Stomach smooth muscle (tissue), 2 donors: Measurements from ENCODE around the gene TP53I11.

Source experiments
- H3K27ac ChIP-seq: one replicate; pipeline ENCODE4 v1.7.0; 2013; ENCODE audit warnings: mild to moderate bottlenecking, low read length, inconsistent platforms
- H3K27me3 ChIP-seq, 2 donors: one replicate each; pipeline ENCODE4 v1.7.0; 2013; ENCODE audit warnings: low read length in 2 of 2; ENCODE audit not compliant: insufficient read depth in 2 of 2, control insufficient read depth in 1 of 2
- H3K36me3 ChIP-seq, 2 donors: one replicate each; pipeline ENCODE4 v1.7.0; 2013; ENCODE audit warnings: low read length in 2 of 2; ENCODE audit not compliant: control insufficient read depth in 2 of 2, insufficient read depth in 2 of 2
- H3K4me1 ChIP-seq: one replicate; pipeline ENCODE4 v1.7.0; 2013; ENCODE audit warnings: low read length; ENCODE audit not compliant: control insufficient read depth, insufficient read depth
- H3K4me3 ChIP-seq, 2 donors: one replicate each; pipeline ENCODE4 v1.7.0; 2013; ENCODE audit warnings: low read length in 2 of 2
- H3K9ac ChIP-seq, 2 donors: one replicate each; pipeline ENCODE4 v1.7.0; 2013; ENCODE audit warnings: low read length in 2 of 2, mild to moderate bottlenecking in 1 of 2
- H3K9me3 ChIP-seq, 2 donors: one replicate each; pipeline ENCODE4 v1.7.0; 2013; ENCODE audit warnings: low read length in 2 of 2; ENCODE audit not compliant: control insufficient read depth in 2 of 2
- donor health status: healthy.
- donor health status: Pancreatic carcinoma.

TP53I11 gene

GRCh38 chr11:44978274-44978960 is 27.7 kb upstream of the TP53I11 start:
- Histone ChIP-seq H3K27ac (no peak overlapping the region), H3K9me3 (no peaks in the 10 kb centered on the region), H3K36me3 (no peaks in the 10 kb centered on the region), H3K4me3 (no peak overlapping the region), H3K9ac (no peak overlapping the region), H3K4me1 (peaks cover 6% of the 10 kb centered on the region), H3K27me3 (no peaks in the 10 kb centered on the region)

DNA sequence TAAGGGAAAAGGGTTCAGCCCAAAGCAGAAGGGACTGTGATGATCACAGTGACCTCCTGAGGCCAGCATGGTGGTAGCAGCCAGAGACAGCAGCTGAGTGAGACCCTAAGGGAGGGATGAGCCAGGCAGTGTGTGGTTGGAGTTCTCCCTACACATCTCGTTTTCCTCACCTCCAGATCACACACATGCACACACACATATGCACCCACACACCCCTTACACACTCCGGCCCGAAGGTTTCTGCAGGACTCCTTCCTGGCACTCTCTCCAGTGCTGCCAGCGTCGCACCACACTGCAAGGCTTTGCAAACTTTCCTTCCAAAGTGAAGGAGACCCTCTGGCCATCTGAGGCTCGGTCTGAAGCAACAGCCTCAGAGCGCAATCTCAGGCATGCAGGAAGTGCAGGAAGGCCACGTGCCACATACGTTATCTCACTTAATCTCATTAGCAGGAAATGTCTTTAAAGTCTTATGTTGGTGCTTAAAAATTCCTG is 26.9 kb upstream of the TP53I11 start:
- Histone ChIP-seq H3K4me3 (no peak overlapping the region), H3K27me3 (no peaks in the 10 kb centered on the region), H3K36me3 (no peaks in the 10 kb centered on the region), H3K4me1 (peaks cover 6% of the 10 kb centered on the region), H3K9ac (no peak overlapping the region), H3K9me3 (no peaks in the 10 kb centered on the region), H3K27ac (no peak overlapping the region)

DNA sequence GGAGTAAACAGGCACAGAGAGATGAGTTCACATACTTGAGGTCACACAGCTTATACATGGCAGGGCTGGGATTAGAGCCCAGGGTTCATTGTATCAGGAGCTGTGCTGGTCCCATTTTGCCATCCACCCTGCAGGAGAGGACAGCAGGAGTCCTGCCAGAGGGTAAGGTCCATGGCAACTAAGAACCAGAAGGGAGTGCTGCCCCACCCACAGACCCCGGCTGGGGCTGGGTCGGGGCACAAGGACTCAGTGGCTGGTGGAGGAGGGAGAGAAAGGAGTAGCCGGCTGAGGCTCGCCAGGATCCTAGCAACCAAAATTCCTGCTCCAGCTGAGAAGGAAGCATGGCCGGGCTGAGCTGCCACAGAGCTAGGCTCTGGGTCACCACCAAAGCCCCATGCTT is 25.9 kb upstream of the TP53I11 start:
- H3K4me3 ChIP-seq = no peak overlapping the region
- no peak overlapping the region for H3K27ac ChIP-seq
- H3K36me3 ChIP-seq = no peaks in the 10 kb centered on the region
- no peaks in the 10 kb centered on the region for H3K27me3 ChIP-seq
- H3K9me3 ChIP-seq = no peaks in the 10 kb centered on the region
- H3K9ac ChIP-seq = no peak overlapping the region
- peaks cover 6% of the 10 kb centered on the region for H3K4me1 ChIP-seq

- peaks cover 2% of the 10 kb centered on the region for H3K4me1 ChIP-seq
- H3K9ac ChIP-seq = no peak overlapping the region
- H3K27me3 ChIP-seq = no peaks in the 10 kb centered on the region
- H3K27ac ChIP-seq = no peak overlapping the region
- H3K9me3 ChIP-seq = no peaks in the 10 kb centered on the region
- H3K4me3 ChIP-seq = no peak overlapping the region
- H3K36me3 ChIP-seq = no peaks in the 10 kb centered on the region
Observed at GRCh38 chr11:44974402-44975000, 23.8 kb upstream of the TP53I11 start.

GRCh38 chr11:44973632-44974401 is 23.1 kb upstream of the TP53I11 start:
- no peak overlapping the region for H3K4me3 ChIP-seq
- no peaks in the 10 kb centered on the region for H3K27me3 ChIP-seq
- no peaks in the 10 kb centered on the region for H3K9me3 ChIP-seq
- H3K9ac ChIP-seq = no peak overlapping the region
- no peak overlapping the region for H3K27ac ChIP-seq
- H3K4me1 ChIP-seq = no peaks in the 10 kb centered on the region
- no peaks in the 10 kb centered on the region for H3K36me3 ChIP-seq

GRCh38 chr11:44972746-44973435 is 22.2 kb upstream of the TP53I11 start:
- no peaks in the 10 kb centered on the region for H3K36me3 ChIP-seq
- no peak overlapping the region for H3K9ac ChIP-seq
- H3K4me1 ChIP-seq = peaks cover 2% of the 10 kb centered on the region
- no peak overlapping the region for H3K4me3 ChIP-seq
- no peaks in the 10 kb centered on the region for H3K27me3 ChIP-seq
- H3K27ac ChIP-seq = no peak overlapping the region
- H3K9me3 ChIP-seq = no peaks in the 10 kb centered on the region

- Histone ChIP-seq H3K4me3 (no peak overlapping the region), H3K27ac (no peak overlapping the region), H3K9ac (no peak overlapping the region), H3K27me3 (no peaks in the 10 kb centered on the region), H3K4me1 (peaks cover 14% of the 10 kb centered on the region), H3K9me3 (no peaks in the 10 kb centered on the region), H3K36me3 (no peaks in the 10 kb centered on the region)
Observed at GRCh38 chr11:44971185-44971584, 20.5 kb upstream of the TP53I11 start.

- Histone ChIP-seq H3K4me3 (no peak overlapping the region), H3K9me3 (no peaks in the 10 kb centered on the region), H3K9ac (no peak overlapping the region), H3K27ac (no peak overlapping the region), H3K27me3 (no peaks in the 10 kb centered on the region), H3K36me3 (no peaks in the 10 kb centered on the region), H3K4me1 (peaks cover 17% of the 10 kb centered on the region)
Observed at GRCh38 chr11:44970293-44970692, 19.6 kb upstream of the TP53I11 start.

DNA sequence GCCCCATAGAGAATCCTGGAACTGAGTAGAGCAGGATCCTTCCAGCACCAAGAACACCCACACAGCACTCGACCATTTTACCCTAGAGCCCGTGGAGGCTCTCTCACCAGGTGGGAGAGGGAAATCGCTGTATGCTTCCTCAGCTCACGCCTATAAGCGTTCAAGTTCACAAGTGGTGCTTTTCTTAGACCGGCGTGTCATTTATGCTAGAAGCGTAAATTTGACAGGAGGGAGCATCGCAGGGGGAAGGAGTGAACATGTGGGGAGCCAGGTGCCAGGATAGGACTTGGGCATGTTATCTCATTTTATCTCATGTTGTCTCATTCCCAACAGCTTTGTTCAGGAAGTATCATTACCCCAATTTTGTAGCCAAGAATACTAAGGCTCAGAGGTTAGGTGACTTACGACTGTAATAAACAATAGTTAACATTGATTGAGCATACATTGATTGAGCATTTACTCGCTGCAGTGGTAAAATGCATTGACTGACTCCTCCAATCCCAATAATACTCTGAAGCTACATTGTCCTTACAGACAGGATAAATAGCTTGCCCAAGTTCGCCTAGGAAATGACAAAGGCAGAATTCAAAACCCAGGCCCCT is 19.1 kb upstream of the TP53I11 start:
- Histone ChIP-seq H3K9ac (no peak overlapping the region), H3K36me3 (no peaks in the 10 kb centered on the region), H3K9me3 (no peaks in the 10 kb centered on the region), H3K4me1 (peaks cover 17% of the 10 kb centered on the region), H3K4me3 (no peak overlapping the region), H3K27ac (no peak overlapping the region), H3K27me3 (no peaks in the 10 kb centered on the region)

DNA sequence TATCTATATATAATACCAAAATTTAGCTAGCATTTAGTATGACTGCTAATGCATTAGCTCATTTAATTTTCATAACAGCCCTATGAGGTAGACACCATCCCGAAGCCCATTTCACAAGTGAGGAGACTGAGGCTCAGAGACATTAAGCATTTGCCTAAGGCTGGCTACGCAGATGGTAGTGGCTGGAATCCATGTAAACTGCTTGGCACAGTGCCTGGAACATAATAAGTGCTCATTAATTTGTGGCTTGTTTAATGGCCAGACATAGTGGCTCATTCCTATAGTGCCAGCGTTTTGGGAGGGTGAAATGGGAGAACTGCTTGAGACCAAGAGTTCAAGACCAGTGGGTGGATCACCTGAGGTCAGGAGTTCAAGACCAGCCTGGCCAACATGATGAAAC is 17.8 kb upstream of the TP53I11 start:
- Histone ChIP-seq H3K4me3 (no peak overlapping the region), H3K27ac (no peak overlapping the region), H3K36me3 (no peaks in the 10 kb centered on the region), H3K9ac (no peak overlapping the region), H3K4me1 (peaks cover 17% of the 10 kb centered on the region), H3K9me3 (no peaks in the 10 kb centered on the region), H3K27me3 (no peaks in the 10 kb centered on the region)
